Measurements from ENCODE around the gene GLDC.
"Not testable (repeated sequence)": the region's sequence is repeated elsewhere in the genome, so short reads cannot be mapped to it uniquely, and the experiment has no call there.

The GLDC gene

DNA sequence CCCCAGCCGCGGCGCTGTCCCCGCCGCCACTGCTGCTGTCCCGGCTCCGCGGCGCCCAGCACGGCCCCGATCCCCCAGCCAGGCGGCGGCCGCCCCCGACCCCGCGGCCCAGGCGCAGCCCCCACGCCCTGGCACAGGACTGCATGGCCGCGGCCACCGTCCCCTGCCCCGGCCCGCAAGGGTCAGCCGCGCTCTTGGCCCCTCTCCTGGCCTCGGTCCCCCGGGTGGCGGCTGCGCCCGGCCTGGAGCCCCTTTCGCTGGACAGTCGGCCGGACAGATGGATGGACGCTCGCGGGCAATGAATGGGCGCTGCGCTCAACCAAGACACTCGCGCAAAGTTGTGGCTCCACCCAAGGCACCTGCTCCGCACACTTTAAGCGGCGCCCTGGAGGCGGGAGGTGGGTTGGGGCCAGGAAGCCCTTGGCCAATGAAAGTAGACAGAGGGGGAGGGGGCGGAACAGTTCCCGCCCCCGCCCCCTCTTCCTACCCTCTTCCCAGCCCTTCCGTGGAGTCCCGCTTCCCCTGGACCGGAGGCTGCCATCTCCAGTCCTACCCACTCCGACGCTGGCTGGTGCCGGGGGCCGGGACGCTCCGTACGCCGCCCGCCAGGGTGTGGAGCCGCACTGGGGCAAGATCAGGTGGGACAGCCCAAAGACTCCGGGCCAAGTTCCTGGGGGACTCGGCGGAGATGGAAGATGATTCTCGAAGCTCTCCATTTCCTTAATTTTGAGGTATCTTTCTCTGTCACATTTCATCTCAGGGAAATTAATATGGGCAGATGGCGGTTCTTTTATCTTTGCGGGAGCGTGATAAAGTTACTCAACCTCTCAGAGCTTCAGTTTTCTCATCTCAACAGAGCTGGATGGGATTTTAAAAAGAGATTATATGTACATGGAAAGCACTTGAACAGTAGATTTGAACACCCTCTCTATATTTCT, at the start of gene GLDC:
GLDC (minus strand) TSS at position 375 of the 938 bp plus-strand sequence; CDS start at position 145, 230 bp downstream.
- DNase-seq = peak; percentile 32

DNA sequence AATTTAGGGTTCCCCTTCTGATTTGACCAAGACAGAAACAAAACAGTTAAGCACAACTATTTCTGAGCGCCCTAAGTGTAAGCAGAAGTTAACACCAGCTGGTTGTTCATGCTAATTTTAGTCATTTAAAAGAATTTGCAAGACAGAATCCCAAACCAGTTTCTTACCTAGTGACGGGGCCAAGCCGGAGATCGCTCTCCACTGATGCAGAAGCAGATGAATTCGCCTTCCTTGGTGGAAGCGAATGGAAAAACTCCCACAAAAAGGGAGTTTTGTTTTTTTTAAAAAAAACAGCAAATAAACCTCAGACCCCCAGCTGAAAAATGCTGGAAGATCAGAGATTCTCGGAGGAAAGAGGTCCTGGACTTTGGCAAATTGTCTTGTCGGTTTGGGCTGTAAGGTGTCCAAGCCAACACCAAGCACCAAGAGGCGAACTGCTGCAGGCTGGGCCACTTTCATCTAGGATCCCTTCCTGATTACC, 47.4 kb upstream of the GLDC start:
- DNase-seq = no peak

DNA sequence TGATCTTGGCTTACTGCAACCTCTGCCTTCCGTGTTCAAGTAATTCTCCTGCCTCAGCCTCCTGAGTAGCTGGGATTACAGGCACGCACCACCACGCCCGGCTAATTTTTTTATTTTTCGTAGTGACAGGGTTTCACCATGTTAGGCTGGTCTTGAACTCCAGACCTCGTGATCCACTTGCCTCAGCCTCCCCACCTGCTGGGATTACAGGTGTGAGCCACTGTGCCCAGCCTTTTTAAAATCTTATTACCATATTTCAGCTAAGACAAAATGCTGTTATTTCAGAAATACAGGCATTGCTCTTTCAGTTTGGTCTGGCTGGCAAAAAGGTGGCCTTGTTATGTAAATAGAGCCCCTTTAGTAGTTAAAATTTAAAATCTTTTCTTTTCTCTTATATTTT, 46.9 kb upstream of the GLDC start:
- no peak for DNase-seq

DNA sequence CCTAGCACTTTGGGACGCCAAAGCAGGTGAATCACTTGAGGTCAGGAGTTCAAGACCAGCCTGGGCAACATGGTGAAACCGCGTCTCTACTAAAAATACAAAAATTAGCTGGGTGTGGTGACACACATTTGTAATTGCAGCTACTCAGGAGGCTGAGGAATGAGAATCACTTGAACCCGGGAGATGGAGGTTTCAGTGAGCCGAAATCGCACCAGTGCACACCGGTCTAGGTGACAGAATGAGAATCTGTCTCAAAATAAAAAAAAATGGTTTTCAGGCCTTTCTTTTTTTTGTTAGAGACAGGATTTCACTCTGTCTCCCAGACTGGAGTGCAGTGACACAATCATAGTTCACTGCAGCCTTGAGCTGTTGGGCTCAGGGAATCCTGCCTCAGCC, 45.1 kb upstream of the GLDC start:
- not testable (repeated sequence) for DNase-seq

DNA sequence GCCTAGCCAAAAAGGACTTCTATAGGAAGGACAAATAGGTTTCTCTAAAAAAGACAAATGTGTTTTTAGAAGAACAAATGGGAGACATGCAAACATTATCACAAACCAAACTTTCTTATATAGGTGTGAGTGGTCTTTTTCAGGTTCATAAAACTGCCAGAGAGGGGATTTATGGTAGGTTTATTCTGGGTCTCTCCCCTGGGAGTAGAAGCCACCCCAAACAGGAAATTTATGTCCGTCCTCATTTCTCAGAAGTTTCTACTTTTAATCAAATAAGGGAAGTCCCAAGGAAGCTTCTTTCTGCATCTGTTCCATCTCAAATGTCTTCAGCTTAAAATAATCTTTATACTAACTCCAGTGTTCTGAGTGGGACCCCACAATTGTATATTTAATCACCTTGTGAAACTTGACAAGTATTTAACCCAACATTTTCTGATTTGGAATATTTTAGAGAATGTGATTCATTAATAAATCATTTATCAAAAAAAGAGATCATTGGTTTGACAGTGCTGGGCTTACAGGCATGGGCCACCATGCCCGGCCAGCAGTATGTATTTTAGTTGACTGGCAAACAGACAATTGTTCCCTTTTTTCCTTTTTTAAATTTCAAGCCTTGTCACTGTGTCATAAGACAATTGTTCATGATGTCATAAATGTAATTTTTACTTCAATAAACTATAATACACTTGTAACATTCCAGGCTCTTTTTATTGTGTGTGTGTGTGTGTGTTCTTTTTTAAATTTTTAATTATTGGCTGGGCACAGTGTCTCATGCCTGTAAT, 44.6 kb upstream of the GLDC start:
- DNase-seq = no peak

DNA sequence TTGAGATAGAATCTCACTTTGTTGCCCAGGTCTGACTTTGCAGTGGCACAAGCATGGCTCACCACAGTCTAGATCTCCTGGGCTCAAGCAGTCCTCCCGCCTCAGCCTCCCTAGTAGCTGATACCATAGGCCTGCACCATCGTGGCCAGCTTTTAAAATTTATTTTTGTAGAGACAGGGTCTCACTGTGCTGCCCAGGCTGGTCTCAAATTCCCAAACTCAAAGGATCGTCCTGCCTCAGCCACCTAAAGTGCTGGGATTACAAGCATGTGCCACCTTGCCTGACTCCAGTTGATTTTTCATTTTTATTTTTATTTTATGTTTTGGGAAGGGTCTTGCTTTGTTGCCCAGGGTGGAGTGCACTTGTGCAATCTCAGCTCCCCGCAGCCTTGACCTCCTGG, 41.7 kb upstream of the GLDC start:
- DNase-seq = no peak

DNA sequence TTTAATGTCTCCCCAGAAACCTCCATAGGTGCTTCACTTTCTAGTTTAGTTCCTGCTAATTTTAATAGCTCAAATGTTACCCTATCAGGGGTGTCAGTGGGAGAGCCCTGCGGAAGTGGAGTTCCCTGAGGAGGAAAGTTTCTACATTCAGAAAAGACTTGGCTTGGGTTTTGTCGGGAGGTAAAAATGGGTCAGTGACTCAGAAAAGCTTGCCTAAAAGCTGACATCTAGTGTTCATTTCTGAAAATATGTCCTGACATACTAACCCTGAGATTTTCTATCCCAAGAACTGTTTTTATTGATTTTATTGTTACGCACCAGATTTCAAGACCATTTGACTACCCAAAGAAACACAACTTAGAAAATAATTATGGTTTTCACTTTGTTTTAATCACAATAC, 40.9 kb upstream of the GLDC start:
- no peak for DNase-seq

DNA sequence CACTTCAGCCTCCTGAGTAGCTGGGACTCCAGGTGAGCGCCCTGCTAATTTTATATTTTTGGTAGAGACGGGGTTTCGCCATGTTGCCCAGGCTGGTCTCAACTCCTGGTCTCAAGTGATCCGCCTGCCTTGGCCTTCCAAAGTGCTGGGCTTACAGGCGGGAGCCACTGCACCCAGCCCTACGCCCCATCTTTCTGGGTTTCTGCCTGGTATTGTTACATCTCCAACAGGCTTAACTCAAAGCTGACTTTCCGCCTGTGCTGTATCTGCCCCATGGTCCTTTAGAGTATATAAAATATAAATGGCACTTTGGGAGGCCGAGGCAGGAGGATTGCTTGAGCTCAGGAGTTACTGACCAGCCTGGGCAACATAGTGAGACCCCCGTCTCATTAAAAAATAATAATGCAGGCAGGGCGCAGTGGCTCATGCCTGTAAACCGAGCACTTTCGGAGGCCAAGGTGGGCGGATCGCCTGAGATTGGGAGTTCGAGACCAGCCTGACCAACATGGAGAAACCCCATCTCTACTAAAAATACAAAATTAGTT, 36.5 kb upstream of the GLDC start:
- DNase-seq = no peak

DNA sequence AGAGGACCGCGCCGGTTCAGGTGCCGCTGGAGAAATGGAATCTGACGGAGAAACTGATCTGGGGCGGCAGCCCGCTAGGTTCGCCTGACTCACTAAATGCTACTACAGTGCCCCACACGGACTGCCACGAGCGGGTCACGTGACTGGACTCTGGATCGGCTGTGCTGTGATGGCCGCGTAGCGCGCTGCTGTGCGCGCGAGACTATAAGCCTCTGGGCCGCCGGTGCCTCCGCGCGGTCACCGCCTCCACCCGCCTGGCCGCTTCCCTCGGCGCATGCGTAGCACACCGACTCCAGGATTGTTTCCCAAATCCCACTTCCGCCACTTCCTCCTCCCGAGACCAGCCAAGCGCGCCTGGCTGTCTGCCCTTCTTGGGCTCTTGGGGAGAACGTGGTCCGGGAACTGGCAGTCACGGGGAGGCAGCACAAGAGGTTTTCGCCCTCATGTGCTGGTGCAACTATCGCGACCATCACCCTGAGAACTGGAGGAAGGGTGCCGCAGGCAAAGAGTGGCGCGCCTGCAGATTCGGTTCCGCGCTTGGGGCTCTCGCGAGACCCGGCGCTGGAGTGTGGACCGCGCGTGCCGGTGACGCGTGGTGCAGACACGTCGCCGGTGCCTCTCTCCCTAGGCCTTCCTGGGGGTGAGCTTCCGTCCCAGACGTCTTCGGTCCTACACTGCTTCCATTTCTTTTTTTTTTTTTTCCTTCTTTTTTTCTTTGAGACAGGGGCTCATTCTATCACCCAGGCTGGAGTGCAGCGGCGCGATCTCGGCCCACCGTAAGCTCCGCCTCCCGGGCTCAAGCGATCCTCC, 35.8 kb upstream of the GLDC start:
- peak; percentile 95 for DNase-seq

DNA sequence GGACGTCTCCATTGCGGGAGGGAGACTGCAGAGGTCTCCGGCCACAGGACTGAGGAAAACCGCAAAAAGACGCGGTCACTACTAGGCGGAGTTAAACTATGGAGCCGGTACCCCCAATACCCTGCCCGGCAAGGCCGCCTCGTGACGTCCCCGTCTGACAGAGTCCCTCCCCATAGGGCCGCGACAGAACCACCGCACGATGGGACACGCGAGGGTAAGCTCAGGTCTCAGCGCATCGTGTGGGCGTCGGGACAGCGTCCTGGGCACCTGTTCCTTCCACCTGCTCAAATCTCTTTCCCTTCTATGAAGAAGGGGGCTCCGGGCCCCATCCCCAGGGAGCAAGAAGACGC, 35.2 kb upstream of the GLDC start:
- DNase-seq = peak; percentile 81

DNA sequence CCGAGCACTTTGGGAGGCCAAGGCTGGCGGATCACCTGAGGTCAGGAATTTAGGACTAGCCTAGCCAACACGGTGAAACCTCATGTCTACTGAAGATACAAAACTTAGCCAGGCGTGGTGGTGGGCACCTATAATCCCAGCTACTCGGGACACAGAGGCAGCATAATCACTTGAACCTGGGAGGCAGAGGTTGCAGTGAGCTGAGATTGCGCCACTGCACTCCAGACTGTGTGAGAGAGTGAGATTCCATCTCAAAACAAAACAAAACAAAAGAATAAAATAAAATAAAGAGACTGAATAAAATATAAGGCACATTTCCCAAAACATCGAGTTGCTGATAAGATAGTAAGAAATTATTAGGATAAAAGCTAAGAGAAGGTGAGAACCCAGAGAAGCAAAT, 32.3 kb upstream of the GLDC start:
- DNase-seq = no peak

DNA sequence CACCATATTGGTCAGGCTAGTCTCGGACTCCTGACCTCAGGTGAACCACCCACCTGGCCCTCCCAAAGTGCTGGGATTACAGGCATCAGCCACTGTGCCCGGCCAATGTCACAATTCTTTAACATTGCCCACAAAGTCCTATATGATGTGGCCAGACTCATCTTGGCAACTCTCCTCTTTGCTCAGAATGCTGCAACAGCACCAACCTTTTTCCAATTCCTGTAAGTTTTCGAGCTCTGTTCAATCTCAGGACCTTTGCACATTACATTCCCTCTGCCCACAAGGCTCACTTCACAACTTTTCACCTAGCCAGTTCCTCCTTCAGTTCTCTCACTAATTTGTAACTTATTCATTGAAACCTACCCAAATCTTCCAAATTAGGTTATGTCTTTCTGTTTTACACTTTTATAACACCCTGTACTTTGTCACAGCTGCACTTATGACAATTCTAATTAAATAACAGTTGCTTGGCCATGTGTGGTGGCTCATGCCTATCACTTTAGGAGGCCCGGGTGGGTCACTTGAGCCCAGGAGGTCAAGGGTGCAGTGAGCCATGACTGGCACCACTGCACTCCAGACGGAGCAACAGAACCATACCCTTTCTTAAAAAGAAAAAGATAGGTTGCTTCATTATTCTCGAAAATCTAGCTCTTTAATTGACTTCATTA, 30.9 kb upstream of the GLDC start:
- no peak for DNase-seq

DNA sequence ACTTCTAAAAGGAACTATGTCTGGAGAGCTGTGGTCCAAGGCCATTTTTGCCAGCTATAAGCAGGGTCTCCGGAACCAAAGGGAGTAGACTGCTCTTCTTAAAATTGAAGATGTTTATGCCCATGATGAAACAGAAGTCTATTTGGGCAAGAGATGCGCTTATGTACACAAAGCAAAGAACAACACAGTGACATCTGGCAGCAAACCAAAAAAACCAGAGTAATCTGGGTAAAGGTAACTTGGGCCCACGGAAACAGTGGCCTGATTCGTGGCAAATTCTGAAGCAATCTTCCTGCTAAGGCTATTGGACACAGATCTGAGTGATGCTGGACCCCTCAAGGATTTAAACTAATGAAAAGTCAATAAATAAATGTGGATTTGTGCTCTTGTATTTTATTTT, 29.7 kb upstream of the GLDC start:
- no peak for DNase-seq

DNA sequence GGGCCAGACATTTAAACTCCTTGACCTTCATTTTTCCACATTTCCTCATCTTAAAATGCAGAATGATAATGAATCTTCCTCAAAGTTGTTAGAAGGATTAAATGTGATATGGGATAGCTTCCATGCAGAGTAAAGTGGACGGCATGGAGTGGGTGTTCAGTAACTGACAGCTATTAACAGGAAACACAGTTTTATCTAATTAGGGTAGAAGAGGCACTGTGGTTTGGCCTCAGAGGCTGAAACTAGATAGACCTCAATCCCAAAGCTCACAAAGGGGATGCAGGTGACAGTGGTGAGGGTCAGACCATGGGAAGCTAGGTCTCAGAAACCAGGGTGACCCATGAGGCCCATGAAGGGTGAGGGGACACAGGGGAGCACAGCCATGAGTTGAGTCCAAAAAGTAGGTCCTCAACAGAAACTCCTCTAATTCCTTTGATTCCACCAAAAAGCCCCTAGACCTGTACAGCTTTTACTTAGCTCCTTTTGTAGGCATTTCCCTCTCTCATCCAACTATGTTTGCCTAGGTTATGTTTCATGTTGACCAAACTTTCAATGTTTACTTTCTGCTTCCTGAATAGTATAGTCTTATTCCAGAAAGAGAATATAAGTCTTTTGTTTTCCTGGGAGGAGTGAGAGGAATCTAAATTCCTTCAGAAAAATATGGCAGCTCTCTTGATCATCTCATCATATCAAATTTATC, 27.9 kb upstream of the GLDC start:
- no peak for DNase-seq

DNA sequence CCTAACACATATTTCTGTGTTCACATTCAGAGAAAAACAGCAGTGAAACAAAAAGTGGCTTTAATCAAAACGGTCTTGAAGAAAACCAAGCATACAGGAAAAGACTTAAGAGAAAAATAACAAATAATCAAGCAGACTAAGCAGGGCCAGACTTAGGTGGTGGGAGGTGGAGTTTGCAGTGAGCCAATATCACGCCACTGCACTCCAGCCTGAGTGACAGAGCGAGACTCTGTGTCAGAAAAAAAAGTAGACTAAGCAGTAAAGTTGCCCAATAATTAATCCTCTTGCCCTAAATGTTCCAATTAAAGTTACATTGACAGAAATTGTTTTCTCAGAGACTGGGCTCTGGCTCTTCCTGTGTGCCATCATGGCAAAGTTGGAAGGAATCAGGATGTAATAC, 26.6 kb upstream of the GLDC start:
- no peak for DNase-seq

DNA sequence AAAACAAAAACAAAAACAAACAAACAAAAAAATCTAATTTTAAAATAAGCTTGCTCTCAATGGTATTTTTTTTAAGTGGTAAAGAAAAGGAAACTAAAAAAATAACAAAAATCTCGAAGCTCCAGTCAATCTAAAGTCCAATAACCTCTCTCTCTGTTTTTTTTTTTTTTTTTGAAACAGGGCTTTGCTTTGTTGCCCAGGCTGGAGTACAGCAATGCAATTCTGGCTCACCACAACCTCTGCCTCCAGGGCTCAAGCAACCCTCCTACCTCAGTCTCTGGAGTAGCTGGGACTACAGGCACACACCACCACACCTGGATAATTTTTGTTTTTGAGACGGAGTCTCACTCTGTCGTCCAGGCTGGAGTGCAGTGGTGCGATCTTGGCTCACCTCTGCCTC, 25.9 kb upstream of the GLDC start:
- DNase-seq = no peak

DNA sequence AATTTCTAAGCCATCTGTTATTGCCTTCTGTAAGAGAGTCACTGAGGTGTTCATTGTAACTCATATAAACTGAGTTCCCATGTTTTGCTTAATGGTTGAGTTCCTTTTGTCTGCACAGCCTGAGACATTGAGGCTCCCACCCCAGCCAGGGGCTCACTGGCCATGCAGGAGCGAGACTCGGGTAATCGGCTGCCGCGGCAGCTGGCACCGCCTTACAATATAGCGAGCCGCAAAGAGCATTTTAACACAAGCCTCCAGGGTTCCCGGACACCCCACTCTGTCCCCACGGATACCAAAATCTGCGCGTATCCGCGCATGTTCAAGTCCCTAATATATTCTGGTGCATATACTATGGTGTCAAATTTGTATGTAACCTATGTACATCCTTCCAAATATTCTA, 24.4 kb upstream of the GLDC start:
- DNase-seq = no peak

DNA sequence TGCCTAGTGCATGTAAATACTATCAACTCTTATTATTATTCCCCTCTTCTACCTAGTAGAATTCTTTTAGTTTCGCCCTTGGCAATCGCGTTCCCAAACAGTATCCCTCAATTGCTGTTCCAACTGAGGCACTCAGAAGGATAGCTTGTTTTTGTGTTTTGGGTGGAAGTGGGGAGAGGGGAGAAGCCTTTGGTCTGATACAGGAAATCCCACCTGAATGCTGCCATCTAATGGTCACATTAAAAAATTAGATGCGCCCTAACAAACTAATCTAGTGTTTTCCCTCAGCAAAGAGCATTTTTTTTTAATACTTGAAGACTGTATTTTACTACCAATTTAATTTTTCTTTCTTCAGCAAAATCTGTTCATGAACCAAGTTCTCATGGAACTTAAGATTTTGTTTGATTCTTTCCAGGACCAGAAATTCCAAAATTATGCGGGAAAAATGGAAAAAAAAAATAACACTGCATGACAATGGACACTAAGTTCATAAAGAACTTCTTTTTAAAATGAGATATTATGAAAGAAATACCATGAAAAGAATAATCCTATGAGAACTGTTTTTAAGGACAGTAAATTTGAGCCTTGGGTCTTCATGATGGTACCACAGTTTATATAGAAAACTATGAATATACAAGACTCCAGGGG, 22.2 kb upstream of the GLDC start:
- no peak for DNase-seq

DNA sequence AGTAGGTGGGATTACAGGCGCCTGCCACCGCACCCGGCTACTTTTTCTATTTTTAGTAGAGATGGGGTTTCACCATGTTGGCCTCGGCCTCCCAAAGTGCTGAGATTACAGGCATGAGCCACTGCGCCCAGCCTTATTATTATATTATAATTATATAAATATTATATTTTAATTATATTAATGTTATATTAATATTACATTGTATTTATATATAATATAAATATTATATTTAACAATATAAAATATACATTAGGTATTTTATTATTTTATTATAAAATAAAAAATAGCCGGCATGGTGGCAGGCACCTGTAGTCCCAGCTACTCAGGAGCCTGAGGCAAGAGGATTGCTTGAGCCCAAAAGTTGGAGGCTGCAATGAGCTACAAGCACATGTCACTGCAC, 21.6 kb upstream of the GLDC start:
- no peak for DNase-seq

DNA sequence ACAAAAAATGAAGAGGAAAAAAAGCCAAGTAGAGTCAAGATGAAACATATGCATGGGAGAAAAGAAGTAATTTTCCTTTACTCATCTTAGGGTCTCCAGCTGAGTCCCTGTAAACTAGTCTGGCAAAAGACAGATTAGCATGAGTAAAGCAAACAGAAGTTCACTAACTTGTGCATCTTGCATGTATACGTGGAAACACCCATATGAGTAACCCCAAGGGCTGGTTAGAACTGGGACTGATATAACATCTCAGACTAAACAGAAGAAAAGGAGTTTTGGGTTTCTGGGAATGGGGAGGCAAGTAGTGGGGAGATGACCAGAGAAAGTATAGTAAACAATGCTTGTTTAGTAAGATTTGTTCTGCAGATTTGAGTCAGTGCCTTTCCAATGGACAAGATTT, 20.1 kb upstream of the GLDC start:
- no peak for DNase-seq

DNA sequence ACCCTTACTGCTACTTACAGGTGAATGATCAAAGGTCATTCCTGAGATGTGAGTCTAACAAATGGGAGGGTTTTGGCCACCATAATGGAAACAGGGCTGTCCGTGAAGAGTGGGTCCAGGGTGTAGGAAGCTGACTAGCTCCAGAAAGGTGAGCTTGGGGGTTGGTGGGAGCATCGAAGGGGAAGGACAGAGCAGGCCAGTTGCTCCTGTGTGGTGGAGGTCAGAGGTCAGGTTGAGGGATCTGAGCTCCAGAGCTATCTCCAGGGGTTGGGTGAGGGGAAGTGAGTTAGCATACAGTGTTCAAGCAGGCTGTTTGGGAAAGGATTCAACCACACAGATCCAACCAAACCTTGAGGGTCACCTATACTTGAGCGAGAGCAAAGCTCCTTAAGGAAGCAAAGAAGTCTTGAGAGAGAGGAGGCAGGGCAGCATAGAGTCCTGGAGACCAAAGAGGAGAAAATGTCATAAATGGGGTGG, 18.7 kb upstream of the GLDC start:
- no peak for DNase-seq

Measured in stimulated activated CD4-positive, alpha-beta T cell treated with anti-CD3 and anti-CD28 coated beads, Interleukin-1b, Interleukin-23, amount 100 ng/mL, for 48 hours (primary cell).